T47D (cell line): ENCODE results near the gene ERMAP.
"Not testable (repeated sequence)": the region's sequence is repeated elsewhere in the genome, so short reads cannot be mapped to it uniquely, and the experiment has no call there.

ENCODE experiments used
- DNase-seq, 2 experiments: peaks; one replicate each; pipeline versions ENCODE4 v3.0.0 to v3.0.0-alpha.2; 2011 to 2012; ENCODE audit warnings: low read depth in 1 of 2, low spot score in 1 of 2
- JUND ChIP-seq: IDR thresholded peaks from 2 replicates; pipeline ENCODE4 v1.6.1; 2012; ENCODE audit warnings: low read depth
- in situ Hi-C: cut with HindIII; loops from 2 replicates; pipeline ENCODE4 v1.10.0; 2016; ENCODE audit warnings: low sequenced_read_pairs, low pct_unique_long_range_greater_than_20kb

The ERMAP gene

GRCh38 chr1:42851420-42851819 lies 34.5 kb downstream of the ERMAP start:
- in situ Hi-C loops = no loop called here
- no peak for DNase-seq
- no peak for TF ChIP-seq JUND

DNA sequence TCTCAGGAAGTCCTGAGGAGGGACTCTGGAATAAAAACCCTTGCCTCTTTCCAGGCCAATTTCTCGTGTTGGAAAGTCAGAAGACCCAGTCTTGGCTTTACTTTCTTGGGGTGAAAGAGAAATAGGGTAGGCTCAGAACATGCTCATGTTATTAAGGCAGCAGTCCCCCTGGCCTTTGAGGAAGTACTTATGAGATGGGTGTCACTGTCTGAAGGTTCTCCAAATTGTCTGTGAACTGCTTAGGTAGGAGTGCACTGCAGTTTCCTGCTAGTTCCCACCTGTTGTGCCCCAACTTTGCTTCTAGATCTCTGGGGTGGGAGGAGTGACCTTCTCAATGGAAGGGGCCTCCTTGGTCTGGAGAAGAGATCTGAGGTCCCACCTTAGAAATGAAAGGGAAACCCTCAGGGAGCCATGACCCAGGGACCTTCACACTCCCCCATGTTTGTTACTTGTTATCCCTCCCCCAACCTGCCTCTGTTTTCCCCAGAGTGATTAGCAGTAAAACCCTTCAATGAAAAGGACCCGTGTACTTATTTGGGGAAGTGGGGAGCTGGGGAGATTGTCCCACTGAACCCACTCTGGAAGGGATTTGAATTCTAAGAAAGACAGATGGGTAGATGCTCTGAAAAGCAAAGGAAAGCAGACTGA lies 35.2 kb downstream of the ERMAP start:
- no peak for DNase-seq
- in situ Hi-C loops = no loop called here
- no peak for TF ChIP-seq JUND

- in situ Hi-C loops = no loop called here
These were observed 35.7 kb downstream of the ERMAP start for GRCh38 chr1:42852608-42852980.

DNA sequence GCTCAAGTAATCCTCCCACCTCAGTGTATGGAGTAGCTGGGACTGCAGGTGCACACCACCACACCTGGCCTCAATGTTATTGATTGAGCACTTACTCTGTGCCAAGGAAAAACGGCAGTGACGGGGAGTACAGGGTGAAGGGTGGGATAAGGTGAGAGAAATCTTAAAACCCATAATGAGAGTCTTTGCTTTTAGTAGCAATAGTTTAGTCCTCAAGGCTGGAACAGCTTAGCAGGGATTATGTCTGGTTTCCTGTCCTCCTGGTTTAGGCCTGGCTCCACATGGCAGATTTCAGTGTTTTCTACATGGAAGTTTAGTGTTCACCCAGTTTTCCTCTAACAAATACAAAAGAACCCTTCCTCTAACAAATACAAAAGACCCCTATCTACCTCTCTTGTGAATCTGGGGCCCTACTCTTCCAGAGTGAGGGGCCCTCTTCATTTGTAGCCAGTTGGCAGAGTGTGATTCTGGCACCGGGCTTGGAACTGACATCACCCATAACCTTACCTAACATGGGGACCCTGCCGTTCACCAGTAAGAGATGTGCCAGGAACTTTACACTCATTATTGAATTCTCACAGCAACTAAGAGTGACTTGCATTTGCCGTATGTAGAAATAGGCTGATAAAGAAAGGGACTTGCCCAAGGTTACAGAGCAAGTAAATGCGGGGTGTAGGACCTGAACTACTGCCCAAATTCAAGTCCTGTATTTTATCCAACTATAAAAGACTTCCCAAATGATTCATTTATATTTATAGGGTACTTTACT lies 36.4 kb downstream of the ERMAP start:
- no peak for DNase-seq
- TF ChIP-seq JUND = no peak
- in situ Hi-C loops = no loop called here

More at GRCh38 chr1:42852608-42852980, 35.7 kb downstream of the ERMAP start:
- DNase-seq = no peak
- no peak for TF ChIP-seq JUND

DNA sequence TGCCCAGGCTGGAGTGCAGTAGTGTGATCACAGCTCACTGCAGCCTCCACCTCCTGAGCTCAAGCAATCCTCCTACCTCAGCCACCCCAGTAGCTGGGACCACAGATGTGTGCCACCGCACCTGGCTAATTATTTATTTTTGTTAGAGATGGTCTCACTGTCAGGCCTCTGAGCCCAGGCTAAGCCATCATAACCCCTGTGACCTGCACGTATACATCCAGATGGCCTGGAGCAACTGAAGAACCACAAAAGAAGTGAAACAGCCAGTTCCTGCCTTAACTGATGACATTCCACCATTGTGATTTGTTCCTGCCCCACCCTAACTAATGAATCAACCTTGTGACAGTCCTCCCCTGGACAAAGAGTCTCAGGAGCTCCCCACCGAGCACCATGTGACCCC lies 39.6 kb downstream of the ERMAP start:
- DNase-seq, in situ Hi-C loops: not testable (repeated sequence)

DNA sequence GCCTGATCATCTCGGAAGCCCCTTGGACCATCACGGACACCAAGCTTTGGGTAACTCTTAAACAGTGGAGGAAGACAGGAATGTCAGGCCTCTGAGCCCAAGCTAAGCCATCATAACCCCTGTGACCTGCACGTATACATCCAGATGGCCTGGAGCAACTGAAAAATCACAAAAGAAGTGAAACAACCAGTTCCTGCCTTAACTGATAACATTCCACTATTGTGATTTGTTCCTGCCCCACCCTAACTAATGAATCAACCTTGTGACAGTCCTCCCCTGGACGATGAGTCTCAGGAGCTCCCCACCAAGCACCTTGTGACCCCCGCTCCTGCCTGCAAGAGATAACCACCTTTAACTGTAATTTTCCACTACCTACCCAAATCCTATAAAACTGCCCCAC lies 42.4 kb downstream of the ERMAP start:
- in situ Hi-C loops, DNase-seq: not testable (repeated sequence)

GRCh38 chr1:42860339-42861013 lies 43.6 kb downstream of the ERMAP start:
- in situ Hi-C loops = no loop called here
- DNase-seq = no peak
- no peak for TF ChIP-seq JUND

GRCh38 chr1:42861014-42861399 lies 44.1 kb downstream of the ERMAP start:
- DNase-seq = no peak
- TF ChIP-seq JUND = no peak
- in situ Hi-C loops = no loop called here

- no peak for TF ChIP-seq JUND
- DNase-seq = no peak
- in situ Hi-C loops = no loop called here
These were observed 49.6 kb downstream of the ERMAP start for GRCh38 chr1:42866549-42866948.

- DNase-seq, in situ Hi-C loops: not testable (repeated sequence)
These were observed 51.5 kb downstream of the ERMAP start for GRCh38 chr1:42868466-42868865.

GRCh38 chr1:42869254-42869653 lies 52.3 kb downstream of the ERMAP start:
- DNase-seq, in situ Hi-C loops: not testable (repeated sequence)

DNA sequence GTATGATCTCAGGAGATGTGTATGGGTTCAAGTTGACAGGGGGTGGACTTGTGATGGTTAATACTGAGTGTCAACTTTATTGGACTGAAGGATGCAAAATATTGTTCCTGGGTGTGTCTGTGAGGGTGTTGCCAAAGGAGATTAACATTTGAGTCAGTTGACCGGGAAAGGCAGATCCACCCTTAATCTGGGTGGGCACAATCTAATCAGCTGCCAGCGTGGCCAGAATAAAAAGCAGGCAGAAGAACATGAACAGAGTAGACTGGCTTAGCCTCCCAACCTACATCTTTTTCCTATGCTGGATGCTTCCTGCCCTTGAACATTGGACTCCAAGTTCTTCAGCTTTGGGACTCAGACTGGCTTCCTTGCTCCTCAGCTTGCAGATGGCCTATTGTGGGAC lies 52.8 kb downstream of the ERMAP start:
- in situ Hi-C loops = not testable (repeated sequence)

GRCh38 chr1:42873108-42873507 lies 56.2 kb downstream of the ERMAP start:
- in situ Hi-C loops, DNase-seq: not testable (repeated sequence)

More for the DNA sequence above, 52.8 kb downstream of the ERMAP start:
- DNase-seq = not testable (repeated sequence)

GRCh38 chr1:42873670-42874069 lies 56.7 kb downstream of the ERMAP start:
- in situ Hi-C loops = no loop called here
- no peak for DNase-seq
- no peak for TF ChIP-seq JUND
